Mucosa of rectum (tissue), 2 donors: ENCODE measurements around the gene FBXW5.

ENCODE experiments used
- H3K27ac ChIP-seq, 2 donors: one replicate each; pipeline ENCODE4 v1.7.0; 2013; ENCODE audit warnings: inconsistent platforms in 2 of 2, low read depth in 2 of 2, low read length in 2 of 2
- H3K27me3 ChIP-seq, 2 donors: one replicate each; pipeline ENCODE4 v1.7.0; 2013; ENCODE audit warnings: low read length in 2 of 2; ENCODE audit not compliant: control insufficient read depth in 2 of 2, insufficient read depth in 2 of 2
- H3K36me3 ChIP-seq, 2 donors: one replicate each; pipeline ENCODE4 v1.7.0; 2013; ENCODE audit warnings: low read length in 2 of 2; ENCODE audit not compliant: control insufficient read depth in 2 of 2, insufficient read depth in 2 of 2
- H3K4me1 ChIP-seq, 2 donors: one replicate each; pipeline ENCODE4 v1.7.0; 2013; ENCODE audit warnings: low read length in 2 of 2, mild to moderate bottlenecking in 1 of 2; ENCODE audit not compliant: control insufficient read depth in 2 of 2, insufficient read depth in 2 of 2
- H3K4me3 ChIP-seq, 2 donors: one replicate each; pipeline ENCODE4 v1.7.0; 2013; ENCODE audit warnings: low read length in 2 of 2
- H3K9ac ChIP-seq, 2 donors: one replicate each; pipeline ENCODE4 v1.7.0; 2013; ENCODE audit warnings: low read length in 2 of 2, low read depth in 1 of 2, mild to moderate bottlenecking in 1 of 2
- H3K9me3 ChIP-seq, 2 donors: one replicate each; pipeline ENCODE4 v1.7.0; 2013; ENCODE audit warnings: low read length in 2 of 2; ENCODE audit not compliant: control insufficient read depth in 2 of 2
- donor health status: healthy.
- donor health status: Normal muscosa, but diverticular disease.

Gene FBXW5

DNA sequence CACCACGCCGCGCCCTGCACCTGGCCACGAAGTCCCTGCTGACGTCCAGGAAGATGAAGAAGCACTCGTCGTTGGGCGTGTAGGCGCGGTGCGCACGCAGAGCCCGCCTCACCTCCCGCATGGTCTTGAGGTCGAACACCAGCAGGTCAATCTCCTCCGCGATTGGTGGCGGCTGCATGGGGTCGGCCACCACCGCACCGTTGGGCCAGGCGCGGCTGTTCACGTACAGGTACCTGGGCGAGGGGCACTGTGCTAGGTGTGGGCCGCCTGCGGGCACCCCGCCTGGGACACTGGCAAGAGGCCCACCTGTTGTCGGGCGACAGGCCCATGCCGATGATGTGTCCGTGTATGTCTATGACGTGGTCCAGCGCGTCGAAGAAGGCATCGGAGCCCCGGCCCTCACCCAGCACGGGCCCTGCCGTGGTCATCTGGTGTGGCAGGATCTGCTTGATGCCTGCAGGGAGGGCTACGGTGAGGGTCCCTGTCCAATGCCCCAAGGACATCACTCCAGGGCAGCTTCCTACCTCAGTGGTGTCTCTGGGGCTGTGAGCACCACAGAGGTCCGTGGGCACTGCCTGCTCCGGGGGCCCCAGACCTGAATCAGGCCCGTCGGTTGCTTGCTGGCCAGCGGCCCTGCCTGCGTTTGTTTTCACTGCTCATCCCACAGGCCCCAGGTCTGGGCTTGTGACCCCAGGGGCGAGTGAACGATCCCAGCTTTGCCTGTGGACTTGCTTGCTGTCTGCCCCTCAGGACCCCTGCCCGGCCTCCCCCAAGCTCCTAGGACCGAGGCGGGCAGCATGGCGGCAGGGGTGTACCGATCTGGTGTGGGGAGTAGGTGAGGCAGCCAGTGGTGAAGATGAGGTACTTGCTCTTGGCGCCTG is 3.1 kb downstream of the FBXW5 start:
- Histone ChIP-seq H3K27ac (no peak overlapping the region), H3K4me1 (peaks cover 11 to 13% of the 10 kb centered on the region in 2 donors), H3K36me3 (peaks cover 39% of the 10 kb centered on the region in 2 donors)

GRCh38 chr9:136940526-136941230 is 3.9 kb downstream of the FBXW5 start:
- no peak overlapping the region for H3K4me3 ChIP-seq
- H3K27me3 ChIP-seq = no peaks in the 10 kb centered on the region
- no peak overlapping the region for H3K9ac ChIP-seq
- no peak overlapping the region for H3K27ac ChIP-seq
- peaks cover 39% of the 10 kb centered on the region in 2 donors for H3K36me3 ChIP-seq
- peaks cover 11 to 13% of the 10 kb centered on the region in 2 donors for H3K4me1 ChIP-seq
- no peaks in the 10 kb centered on the region for H3K9me3 ChIP-seq

More for the DNA sequence above, 3.1 kb downstream of the FBXW5 start:
- Histone ChIP-seq H3K9me3 (no peaks in the 10 kb centered on the region), H3K4me3 (no peak overlapping the region), H3K9ac (no peak overlapping the region), H3K27me3 (no peaks in the 10 kb centered on the region)

DNA sequence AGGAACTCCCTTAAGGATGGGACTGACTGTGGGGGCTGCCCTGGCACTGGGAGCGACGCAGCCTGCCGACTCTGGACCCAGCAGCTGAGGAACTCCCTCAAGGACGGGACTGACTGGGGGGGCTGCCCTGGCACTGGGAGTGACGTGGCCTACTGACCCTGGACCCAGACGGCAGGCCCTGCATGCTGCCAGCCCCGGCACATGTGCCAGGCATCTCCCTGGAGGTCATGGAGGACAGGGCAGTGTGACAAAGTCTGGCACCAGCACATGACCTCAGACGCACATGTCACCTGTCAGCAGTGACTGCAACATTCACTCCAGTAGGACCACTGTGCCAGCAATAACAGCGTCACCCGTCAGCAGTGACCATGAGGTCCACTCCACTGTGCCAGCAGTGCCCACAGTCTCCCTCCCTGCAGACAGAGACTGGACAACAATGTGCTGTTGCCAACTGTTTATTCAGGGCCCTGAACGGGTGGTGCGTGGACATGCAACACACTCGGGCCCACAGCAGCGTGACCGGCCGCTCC is 4.5 kb downstream of the FBXW5 start:
- Histone ChIP-seq H3K27me3 (no peaks in the 10 kb centered on the region), H3K4me3 (no peak overlapping the region), H3K36me3 (peaks cover 39% of the 10 kb centered on the region in 2 donors), H3K9me3 (no peaks in the 10 kb centered on the region), H3K27ac (no peak overlapping the region), H3K4me1 (peaks cover 10 to 12% of the 10 kb centered on the region in 2 donors), H3K9ac (no peak overlapping the region)

- Histone ChIP-seq H3K27ac (no peak overlapping the region), H3K4me3 (no peak overlapping the region), H3K27me3 (no peaks in the 10 kb centered on the region), H3K9ac (no peak overlapping the region), H3K9me3 (no peaks in the 10 kb centered on the region), H3K36me3 (peaks cover 39% of the 10 kb centered on the region in 2 donors), H3K4me1 (peaks cover 7 to 8% of the 10 kb centered on the region in 2 donors)
Observed at GRCh38 chr9:136939431-136939995, 5.0 kb downstream of the FBXW5 start.

- no peak overlapping the region for H3K4me3 ChIP-seq
- H3K9ac ChIP-seq = no peak overlapping the region
- H3K27me3 ChIP-seq = no peaks in the 10 kb centered on the region
- H3K27ac ChIP-seq = no peak overlapping the region
- H3K9me3 ChIP-seq = no peaks in the 10 kb centered on the region
- no peaks in the 10 kb centered on the region for H3K4me1 ChIP-seq
- H3K36me3 ChIP-seq = peaks cover 33 to 35% of the 10 kb centered on the region in 2 donors
Observed at GRCh38 chr9:136937186-136938001, 7.1 kb downstream of the FBXW5 start.

- Histone ChIP-seq H3K27me3 (no peaks in the 10 kb centered on the region), H3K36me3 (peaks cover 26 to 28% of the 10 kb centered on the region in 2 donors), H3K4me1 (peaks cover 3 to 4% of the 10 kb centered on the region in 2 donors), H3K9me3 (no peaks in the 10 kb centered on the region), H3K9ac (no peak overlapping the region), H3K4me3 (no peak overlapping the region), H3K27ac (no peak overlapping the region)
Observed at GRCh38 chr9:136936645-136937170, 7.8 kb downstream of the FBXW5 start.

GRCh38 chr9:136935651-136936050 is 8.9 kb downstream of the FBXW5 start:
- Histone ChIP-seq H3K4me1 (peaks cover 4% of the 10 kb centered on the region in 2 donors), H3K4me3 (no peak overlapping the region), H3K9ac (no peak overlapping the region), H3K36me3 (peaks cover 16 to 18% of the 10 kb centered on the region in 2 donors), H3K9me3 (no peaks in the 10 kb centered on the region), H3K27ac (no peak overlapping the region), H3K27me3 (no peaks in the 10 kb centered on the region)

- Histone ChIP-seq H3K9me3 (no peaks in the 10 kb centered on the region), H3K27ac (no peak overlapping the region), H3K27me3 (no peaks in the 10 kb centered on the region), H3K36me3 (peaks cover 4% of the 10 kb centered on the region in 2 donors), H3K4me1 (peaks cover 4% of the 10 kb centered on the region in 2 donors), H3K9ac (no peak overlapping the region), H3K4me3 (no peak overlapping the region)
Observed at GRCh38 chr9:136934277-136934676, 10.3 kb downstream of the FBXW5 start.

- peaks cover 0 to 5% of the 10 kb centered on the region in 2 donors for H3K36me3 ChIP-seq
- H3K9me3 ChIP-seq = no peaks in the 10 kb centered on the region
- no peak overlapping the region for H3K9ac ChIP-seq
- peak overlapping the region in 1 of 2 donors; percentile 26 for H3K27ac ChIP-seq
- no peaks in the 10 kb centered on the region for H3K27me3 ChIP-seq
- H3K4me3 ChIP-seq = peak overlapping the region in 1 of 2 donors; percentile 5
- peaks cover 4% of the 10 kb centered on the region in 2 donors for H3K4me1 ChIP-seq
Observed at GRCh38 chr9:136931611-136932130, 12.9 kb downstream of the FBXW5 start.
